SU-DHL-6 (cell line): ENCODE data around the gene NR0B2.

Experiments
- H2AFZ ChIP-seq: fragments of 200-600 bp; sonication (generic); 2 replicates; pipeline ENCODE4 v1.6.1; 2014; ENCODE audit warnings: low read depth, mild to moderate bottlenecking, moderate library complexity, mixed read lengths, antibody characterized with exemption, low read length; ENCODE audit not compliant: severe bottlenecking
- H3F3A ChIP-seq: fragments of 200-600 bp; shearing (Covaris generic); 2 replicates; pipeline ENCODE4 v1.6.0; 2016; ENCODE audit warnings: antibody characterized with exemption, mild to moderate bottlenecking; ENCODE audit not compliant: insufficient read depth
- H3K27ac ChIP-seq: fragments of 200-600 bp; sonication (generic); 2 replicates; pipeline ENCODE4 v1.5.1; 2016; ENCODE audit warnings: low read depth, mild to moderate bottlenecking, low read length, moderate library complexity, mixed read lengths
- H3K27me3 ChIP-seq: fragments of 200-600 bp; sonication (generic), shearing (Covaris generic); 2 replicates; pipeline ENCODE4 v1.6.0; 2014; ENCODE audit warnings: mild to moderate bottlenecking, low read length
- H3K36me3 ChIP-seq: fragments of 200-600 bp; sonication (generic); 2 replicates; pipeline ENCODE4 v1.6.1; 2014; ENCODE audit warnings: mild to moderate bottlenecking, low read length, mixed read lengths
- H3K4me2 ChIP-seq: fragments of 300-600, 200-600 bp; shearing (Covaris generic), sonication (generic); 2 replicates; pipeline ENCODE4 v1.6.0; 2014; ENCODE audit warnings: low read length, low read depth, mild to moderate bottlenecking; ENCODE audit not compliant: poor library complexity, severe bottlenecking
- H3K4me3 ChIP-seq: fragments of 200-600 bp; sonication (generic); 2 replicates; pipeline ENCODE4 v1.5.1; 2014; ENCODE audit warnings: antibody characterized with exemption, low read length, mild to moderate bottlenecking, mixed read lengths; ENCODE audit not compliant: insufficient read depth, poor library complexity, severe bottlenecking
- H3K79me2 ChIP-seq: fragments of 200-600 bp; sonication (generic); 2 replicates; pipeline ENCODE4 v1.6.1; 2014; ENCODE audit warnings: mild to moderate bottlenecking, low read length, moderate library complexity; ENCODE audit not compliant: insufficient read depth
- H3K9ac ChIP-seq: fragments of 200-600 bp; sonication (generic); 2 replicates; pipeline ENCODE4 v1.7.0; 2014; ENCODE audit warnings: mild to moderate bottlenecking, low read length
- H3K9me2 ChIP-seq: fragments of 200-600 bp; sonication (generic); replicated peaks from 2 replicates; pipeline ENCODE4 v1.6.1; 2014; ENCODE audit warnings: low read length; ENCODE audit not compliant: insufficient read depth
- H3K9me3 ChIP-seq: fragments of 200-600 bp; sonication (generic); 2 replicates; pipeline ENCODE4 v1.6.1; 2014; ENCODE audit warnings: low read length, mixed read lengths; ENCODE audit not compliant: insufficient read depth
- H4K20me1 ChIP-seq: fragments of 200-600 bp; sonication (generic); 2 replicates; pipeline ENCODE4 v1.6.1; 2014; ENCODE audit warnings: low read depth, mild to moderate bottlenecking, antibody characterized with exemption, low read length, moderate library complexity, mixed read lengths
- CTCF ChIP-seq: fragments of 200-600 bp; sonication (generic); IDR thresholded peaks from one replicate; pipeline ENCODE4 v1.5.1; 2017; ENCODE audit warnings: antibody characterized with exemption, mild to moderate bottlenecking, low read length, moderate library complexity; ENCODE audit not compliant: insufficient read depth, poor library complexity, severe bottlenecking
- EZH2phosphoT487 ChIP-seq: fragments of 200-600 bp; sonication (generic), shearing (Covaris generic); conservative IDR thresholded peaks from 2 replicates; pipeline ENCODE4 v1.6.1; 2018; ENCODE audit warnings: mild to moderate bottlenecking, antibody characterized with exemption, low read length, moderate library complexity, mixed read lengths

Gene NR0B2

DNA sequence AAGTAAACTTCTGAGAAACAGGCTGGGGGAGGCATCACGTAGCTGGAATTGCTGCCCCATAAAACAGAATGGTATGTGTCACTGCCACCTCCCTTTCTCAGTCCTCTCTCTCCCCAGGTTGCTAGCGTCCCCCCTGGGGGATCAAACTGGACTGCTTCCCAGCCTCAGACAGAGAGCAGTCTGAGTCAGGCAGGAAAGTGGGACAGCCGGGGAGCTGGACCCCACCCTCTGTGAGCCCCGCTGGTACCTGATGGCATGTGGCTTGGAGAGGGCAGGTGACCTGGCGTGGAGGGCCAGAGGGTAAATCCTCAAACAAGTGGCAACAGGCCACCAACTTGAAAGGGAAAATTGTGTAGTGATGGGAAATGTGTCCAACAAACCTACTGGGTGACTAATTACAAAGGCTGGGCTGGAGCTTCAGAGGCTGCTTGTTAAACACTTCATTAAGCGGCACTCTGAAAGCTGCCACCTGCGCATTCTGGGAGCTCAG lies 51.8 kb downstream of the NR0B2 start:
- Histone ChIP-seq H3K9ac (no peak overlapping the region), H3K27me3 (no peaks in the 10 kb centered on the region), H3F3A (peaks cover 12% of the 10 kb centered on the region)

More for the DNA sequence above, 51.8 kb downstream of the NR0B2 start:
- Histone ChIP-seq H3K36me3 (no peaks in the 10 kb centered on the region), H2AFZ (no peak overlapping the region), H3K27ac (no peak overlapping the region), H3K9me3 (no peaks in the 10 kb centered on the region), H4K20me1 (no peaks in the 10 kb centered on the region), H3K9me2 (no peaks in the 10 kb centered on the region), H3K79me2 (no peaks in the 10 kb centered on the region), H3K4me3 (no peak overlapping the region), H3K4me2 (no peak overlapping the region)
- TF ChIP-seq CTCF (no peak), EZH2phosphoT487 (no peak)
